Mesenchymal stem cell (in vitro differentiated cells and primary cell): ENCODE measurements around the gene TRAF3.
A peak's percentile ranks its signal among the peaks of the same experiment; 100 is the strongest.

Source experiments
- DNase-seq: peaks from one replicate; pipeline ENCODE4 v3.0.0-alpha.2; 2013
- H2AFZ ChIP-seq: one replicate; pipeline ENCODE4 v1.6.1; 2013; ENCODE audit warnings: low read depth, mild to moderate bottlenecking, control low read depth, inconsistent platforms, low read length, moderate library complexity
- H2AK5ac ChIP-seq: 2 replicates; pipeline ENCODE4 v1.6.1; 2013; ENCODE audit warnings: low read length, moderate library complexity, mild to moderate bottlenecking, inconsistent platforms; ENCODE audit not compliant: severe bottlenecking
- H2BK120ac ChIP-seq: one replicate; pipeline ENCODE4 v1.6.1; 2013; ENCODE audit warnings: low read depth, mild to moderate bottlenecking, inconsistent platforms, low read length, moderate library complexity
- H2BK12ac ChIP-seq, 2 experiments: one replicate each; pipeline ENCODE4 v1.6.1; 2013; ENCODE audit warnings: inconsistent platforms in 2 of 2, low read length in 2 of 2, mild to moderate bottlenecking in 2 of 2, moderate library complexity in 2 of 2, control low read depth in 1 of 2
- H2BK15ac ChIP-seq: one replicate; pipeline ENCODE4 v1.6.1; 2013; ENCODE audit warnings: mild to moderate bottlenecking, low read depth, inconsistent platforms; ENCODE audit not compliant: poor library complexity, severe bottlenecking
- H2BK5ac ChIP-seq: 2 replicates; pipeline ENCODE4 v1.6.1; 2013; ENCODE audit warnings: low read depth, mild to moderate bottlenecking, low read length, control low read depth, inconsistent platforms; ENCODE audit not compliant: poor library complexity, severe bottlenecking
- H3K14ac ChIP-seq, 2 experiments: one replicate each; pipeline ENCODE4 v1.6.1; 2013; ENCODE audit warnings: inconsistent platforms in 2 of 2, low read length in 2 of 2, control low read depth in 1 of 2, mild to moderate bottlenecking in 1 of 2, moderate library complexity in 1 of 2
- H3K18ac ChIP-seq, 2 experiments: one replicate each; pipeline ENCODE4 v1.6.1; 2013; ENCODE audit warnings: inconsistent platforms in 2 of 2, low read length in 2 of 2, control low read depth in 1 of 2, low read depth in 1 of 2, mild to moderate bottlenecking in 1 of 2
- H3K23ac ChIP-seq, 2 experiments: one replicate each; pipeline ENCODE4 v1.6.1; 2013; ENCODE audit warnings: inconsistent platforms in 2 of 2, low read length in 2 of 2, mild to moderate bottlenecking in 2 of 2, moderate library complexity in 2 of 2, control low read depth in 1 of 2
- H3K27ac ChIP-seq: 2 replicates; pipeline ENCODE4 v1.5.1; 2013; ENCODE audit warnings: mild to moderate bottlenecking, moderate library complexity, low read length, control low read depth, inconsistent platforms; ENCODE audit not compliant: poor library complexity, severe bottlenecking
- H3K27me3 ChIP-seq, 2 experiments: 2 replicates each; pipeline versions ENCODE4 v1.6.1 to v1.7.0; 2013; ENCODE audit warnings: low read length in 2 of 2, mild to moderate bottlenecking in 2 of 2, moderate library complexity in 2 of 2, control low read depth in 1 of 2, inconsistent platforms in 1 of 2; ENCODE audit not compliant: control insufficient read depth in 1 of 2, insufficient read depth in 1 of 2
- H3K36me3 ChIP-seq, 2 experiments: 2 replicates each; pipeline versions ENCODE4 v1.6.1 to v1.7.0; 2013; ENCODE audit warnings: low read length in 2 of 2, control low read depth in 1 of 2, inconsistent platforms in 1 of 2, low read depth in 1 of 2, mild to moderate bottlenecking in 1 of 2; ENCODE audit not compliant: insufficient read depth in 2 of 2, control insufficient read depth in 1 of 2
- H3K4ac ChIP-seq, 2 experiments: one replicate each; pipeline ENCODE4 v1.6.1; 2013; ENCODE audit warnings: inconsistent platforms in 2 of 2, low read length in 2 of 2, mild to moderate bottlenecking in 2 of 2, moderate library complexity in 2 of 2, control low read depth in 1 of 2, low read depth in 1 of 2
- H3K4me1 ChIP-seq: 2 replicates; pipeline ENCODE4 v1.6.1; 2013; ENCODE audit warnings: low read depth, low read length, control low read depth; ENCODE audit not compliant: control insufficient read depth, insufficient read depth
- H3K4me2 ChIP-seq: 2 replicates; pipeline ENCODE4 v1.6.1; 2013; ENCODE audit warnings: low read length, mild to moderate bottlenecking, inconsistent platforms; ENCODE audit not compliant: poor library complexity, severe bottlenecking
- H3K4me3 ChIP-seq, 2 experiments: 2 replicates each; pipeline versions ENCODE4 v1.5.1 to v1.7.0; 2013; ENCODE audit warnings: low read length in 2 of 2, mild to moderate bottlenecking in 2 of 2, control low read depth in 1 of 2, low read depth in 1 of 2; ENCODE audit not compliant: insufficient read depth in 1 of 2
- H3K79me1 ChIP-seq: replicated peaks from 2 replicates; pipeline ENCODE4 v1.6.1; 2013; ENCODE audit warnings: mild to moderate bottlenecking, control low read depth, low read length, inconsistent platforms; ENCODE audit not compliant: poor library complexity, severe bottlenecking
- H3K9ac ChIP-seq: 2 replicates; pipeline ENCODE4 v1.7.0; 2013; ENCODE audit warnings: mild to moderate bottlenecking, low read length, moderate library complexity
- H3K9me3 ChIP-seq: 2 replicates; pipeline ENCODE4 v1.7.0; 2013; ENCODE audit warnings: mild to moderate bottlenecking, low read length; ENCODE audit not compliant: control insufficient read depth
- H4K8ac ChIP-seq: one replicate; pipeline ENCODE4 v1.6.1; 2013; ENCODE audit warnings: inconsistent platforms, mild to moderate bottlenecking, low read length, moderate library complexity
- H4K91ac ChIP-seq: one replicate; pipeline ENCODE4 v1.6.1; 2013; ENCODE audit warnings: mild to moderate bottlenecking, low read length, inconsistent platforms
- WGBS: methylation state at CpG from one replicate; pipeline ENCODE4 v1.1.7; 2013; ENCODE audit warnings: mixed read lengths; 5-methylcytosine and 5-hydroxymethylcytosine counted together

Gene TRAF3

DNA sequence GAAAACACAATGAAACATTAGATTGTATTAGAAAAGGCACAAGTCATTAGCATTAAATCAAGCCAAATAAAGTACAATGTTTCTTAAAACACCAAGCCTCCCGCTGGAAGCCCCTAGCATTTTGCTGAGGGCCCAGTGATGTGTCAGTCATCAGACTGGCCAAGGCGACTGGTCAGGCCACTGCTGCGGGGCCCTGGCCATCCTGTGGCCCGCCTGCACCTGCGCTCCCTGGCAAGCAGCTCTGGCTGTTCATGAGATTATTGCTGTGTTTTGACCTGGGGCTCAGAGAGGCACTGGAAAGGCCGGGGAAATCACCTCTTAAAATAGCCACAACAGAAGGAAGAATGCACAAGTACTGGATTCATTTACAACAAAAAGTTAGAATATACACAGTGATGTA is 121.0 kb downstream of the TRAF3 start:
- WGBS = 80% methylated on average over 6 of the region's 6 CpGs
- no peak overlapping the region for H2BK12ac ChIP-seq
- no peak overlapping the region for H2AK5ac ChIP-seq
- H4K8ac ChIP-seq = no peak overlapping the region
- no peak overlapping the region for H3K4me3 ChIP-seq
- peaks cover 3% of the 10 kb centered on the region for H3K79me1 ChIP-seq
- no peak overlapping the region for H3K4me2 ChIP-seq
- H3K18ac ChIP-seq = no peak overlapping the region
- peaks cover 1% of the 10 kb centered on the region for H3K4me1 ChIP-seq
- no peak overlapping the region for H2BK15ac ChIP-seq
- no peak overlapping the region for H3K9ac ChIP-seq
- no peak overlapping the region for H3K4ac ChIP-seq
- no peak overlapping the region for H3K14ac ChIP-seq
- peaks cover 51 to 53% of the 10 kb centered on the region in 2 experiments for H3K36me3 ChIP-seq
- H4K91ac ChIP-seq = no peak overlapping the region
- no peak overlapping the region for H2BK120ac ChIP-seq
- no peak overlapping the region for H3K27ac ChIP-seq
- no peak overlapping the region for H2BK5ac ChIP-seq
- H3K27me3 ChIP-seq = no peaks in the 10 kb centered on the region
- no peak overlapping the region for H2AFZ ChIP-seq
- no peak overlapping the region for H3K23ac ChIP-seq
- H3K9me3 ChIP-seq = no peaks in the 10 kb centered on the region
- DNase-seq = no peak

DNA sequence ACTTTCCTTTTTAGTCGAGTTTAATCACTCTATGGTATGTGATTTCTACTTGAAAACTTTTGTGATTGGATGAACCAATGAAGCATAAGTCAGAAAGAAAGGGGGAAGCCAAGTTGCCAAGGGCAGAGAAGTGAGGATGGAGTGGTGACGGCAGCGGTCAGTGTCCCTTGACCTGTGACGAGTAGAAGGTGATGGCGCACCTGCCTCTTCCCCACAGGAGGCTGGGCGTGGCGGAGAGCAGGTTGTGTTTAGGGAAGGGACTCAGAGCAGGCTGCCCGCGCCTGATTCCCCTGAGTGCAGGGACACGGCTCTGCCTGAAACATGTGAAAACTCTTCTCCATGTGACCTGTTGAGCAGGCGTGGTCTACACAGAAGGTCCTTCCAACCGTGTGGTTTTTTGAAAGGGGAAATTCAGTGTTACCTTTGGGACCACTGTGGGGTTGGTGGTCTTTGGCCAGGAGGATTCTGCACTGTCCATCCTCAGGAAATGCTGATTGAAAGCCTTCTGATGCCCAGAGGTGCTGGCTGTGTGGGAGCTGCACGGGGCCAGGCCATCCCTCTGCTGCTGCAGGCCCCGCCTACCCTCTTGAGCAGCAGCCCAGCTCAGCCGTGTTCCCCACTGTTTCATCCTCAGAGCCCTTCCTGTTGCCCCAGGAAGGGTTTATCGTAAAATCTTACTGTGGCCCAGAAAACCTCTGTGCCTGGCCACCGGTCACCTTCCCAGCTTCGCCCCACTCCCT is 121.7 kb downstream of the TRAF3 start:
- Histone ChIP-seq H4K91ac (no peak overlapping the region), H2AFZ (no peak overlapping the region), H3K27ac (no peak overlapping the region), H3K27me3 (no peaks in the 10 kb centered on the region), H2BK15ac (no peak overlapping the region), H3K4me1 (no peaks in the 10 kb centered on the region), H3K23ac (peak overlapping the region in 1 of 2 experiments; percentile 50), H2AK5ac (no peak overlapping the region), H3K9ac (no peak overlapping the region), H3K14ac (no peak overlapping the region), H3K36me3 (peaks cover 53 to 59% of the 10 kb centered on the region in 2 experiments), H3K4me2 (no peak overlapping the region), H2BK120ac (no peak overlapping the region), H2BK5ac (no peak overlapping the region), H3K18ac (no peak overlapping the region), H3K9me3 (no peaks in the 10 kb centered on the region), H3K4me3 (no peak overlapping the region), H4K8ac (no peak overlapping the region), H3K4ac (no peak overlapping the region), H2BK12ac (no peak overlapping the region), H3K79me1 (peaks cover 3% of the 10 kb centered on the region)
- no peak for DNase-seq
- 95% methylated on average over 18 of the region's 18 CpGs for WGBS

DNA sequence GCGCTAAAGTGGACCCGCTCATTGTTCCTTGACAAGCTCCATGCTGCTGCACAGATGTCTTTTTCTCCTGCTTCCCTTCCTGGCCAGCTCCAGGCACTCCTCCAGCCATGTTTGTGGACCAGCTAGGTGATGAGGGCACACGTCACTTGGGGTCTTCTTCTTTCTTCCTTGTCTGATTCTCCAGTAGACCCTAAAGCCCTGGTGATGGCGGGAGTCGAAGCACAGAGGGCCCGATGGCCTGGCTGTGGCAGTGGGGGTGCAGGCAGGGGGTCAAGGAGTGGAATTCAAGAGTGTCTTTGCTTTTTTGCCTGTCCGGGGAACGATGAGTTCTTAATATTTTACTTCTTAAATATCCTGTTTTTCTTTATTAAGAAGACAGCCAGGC is 122.3 kb downstream of the TRAF3 start:
- Histone ChIP-seq H2AK5ac (no peak overlapping the region), H2BK15ac (no peak overlapping the region), H3K27me3 (no peaks in the 10 kb centered on the region), H3K79me1 (peaks cover 3% of the 10 kb centered on the region), H3K14ac (no peak overlapping the region), H3K9ac (no peak overlapping the region), H2BK5ac (no peak overlapping the region), H4K8ac (no peak overlapping the region), H3K18ac (no peak overlapping the region), H3K27ac (no peak overlapping the region), H3K4me3 (no peak overlapping the region), H3K23ac (peak overlapping the region in 1 of 2 experiments; percentile 50), H3K4me1 (no peaks in the 10 kb centered on the region), H2BK12ac (no peak overlapping the region), H2BK120ac (no peak overlapping the region), H4K91ac (no peak overlapping the region), H2AFZ (no peak overlapping the region), H3K36me3 (peaks cover 58 to 62% of the 10 kb centered on the region in 2 experiments), H3K9me3 (no peaks in the 10 kb centered on the region), H3K4me2 (no peak overlapping the region), H3K4ac (no peak overlapping the region)
- WGBS = 98% methylated on average over 3 of the region's 8 CpGs
- DNase-seq = no peak

DNA sequence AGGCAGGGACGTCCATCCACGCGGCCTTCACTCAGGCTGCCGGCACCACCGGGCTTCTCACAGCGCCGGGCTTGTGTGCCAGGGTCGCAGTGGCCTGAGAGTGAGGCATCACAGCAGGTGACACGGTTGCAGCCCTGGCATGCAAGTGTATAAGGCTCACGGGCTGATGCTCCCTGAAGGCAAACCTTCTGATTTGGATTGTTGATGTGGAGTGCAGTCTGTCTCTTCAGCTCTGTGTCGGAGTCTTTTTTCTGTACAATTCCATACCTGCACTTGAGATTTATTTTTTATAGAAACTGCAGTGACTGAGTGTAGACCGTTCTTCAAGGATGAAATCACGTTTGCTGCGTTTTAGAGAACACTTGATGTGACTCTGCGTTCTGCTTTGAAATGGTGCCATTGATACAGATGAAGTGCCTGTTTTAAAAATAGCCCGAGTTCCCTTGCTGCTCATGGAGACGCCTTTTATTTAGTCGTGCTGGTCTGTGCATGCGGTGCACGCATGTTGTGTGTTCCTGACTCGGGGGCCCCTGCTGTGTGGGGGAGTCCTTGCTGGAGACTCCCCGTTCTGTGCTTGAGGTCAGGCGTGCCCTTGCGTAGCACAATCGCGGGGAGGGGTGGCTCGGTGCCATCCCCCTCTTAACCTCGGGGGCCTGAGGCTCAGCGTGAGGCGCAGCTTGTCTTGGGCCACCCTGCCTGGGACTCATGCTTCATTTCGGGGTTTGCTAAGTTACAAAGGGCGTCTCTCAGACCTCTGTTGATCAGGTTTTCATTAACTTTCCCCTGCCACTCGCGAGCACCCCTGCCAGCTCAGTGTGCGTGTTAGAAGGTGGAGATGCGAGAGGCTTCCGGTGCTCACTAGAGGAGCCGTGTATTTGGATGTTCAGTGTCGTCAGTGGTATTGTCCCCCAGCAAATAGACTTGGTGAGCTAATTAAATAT is 123.7 kb downstream of the TRAF3 start:
- Histone ChIP-seq H3K9me3 (no peaks in the 10 kb centered on the region), H2BK12ac (no peak overlapping the region), H2AK5ac (no peak overlapping the region), H3K4me3 (no peak overlapping the region), H3K4ac (no peak overlapping the region), H4K8ac (no peak overlapping the region), H3K23ac (no peak overlapping the region), H3K9ac (no peak overlapping the region), H2BK5ac (no peak overlapping the region), H3K18ac (no peak overlapping the region), H4K91ac (no peak overlapping the region), H2BK15ac (no peak overlapping the region), H3K14ac (no peak overlapping the region), H2BK120ac (no peak overlapping the region), H3K27ac (no peak overlapping the region), H3K36me3 (peaks cover 58 to 60% of the 10 kb centered on the region in 2 experiments), H3K79me1 (peaks cover 3% of the 10 kb centered on the region), H3K4me1 (no peaks in the 10 kb centered on the region), H3K4me2 (no peak overlapping the region), H2AFZ (no peak overlapping the region), H3K27me3 (no peaks in the 10 kb centered on the region)
- no peak for DNase-seq
- 94% methylated on average over 39 of the region's 39 CpGs for WGBS
